ENCODE data around the gene LRMDA. TPM values are rescaled to one million over a fixed set of nuclear protein-coding genes. Genes with fewer than 3 reads are reported as not detected.

The LRMDA gene
- total RNA-seq, 1 experiment from 2014 or later: 4.8 TPM

DNA sequence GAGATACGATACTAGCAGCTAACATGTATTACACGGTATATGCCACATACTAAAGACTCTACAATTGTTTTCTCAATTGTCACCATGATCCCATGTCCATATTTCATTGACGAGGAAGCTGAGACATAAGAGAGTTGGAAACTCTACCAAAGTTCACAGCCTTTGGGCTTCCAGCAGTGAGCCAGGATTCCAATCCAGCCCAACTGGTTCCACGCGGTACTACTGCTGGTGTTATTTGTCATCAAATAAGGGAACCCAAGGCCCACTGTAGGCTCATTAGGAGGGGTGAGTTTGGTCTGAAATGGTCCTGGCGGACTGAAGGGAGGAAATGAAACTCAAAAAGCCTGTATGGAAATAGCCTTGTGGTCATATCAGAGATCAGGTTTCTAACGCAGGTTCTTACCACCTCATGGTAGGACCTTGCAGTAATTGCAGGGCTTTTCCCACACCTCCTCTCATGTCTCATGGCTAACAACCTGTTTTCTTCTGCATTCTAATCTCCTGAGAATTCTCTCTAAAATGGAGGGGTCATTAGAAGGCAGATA is 814.6 kb downstream of the LRMDA start:
- H3K4me2 ChIP-seq (ENCODE audit: low read length): no peak overlapping the region
- no peak overlapping the region for H3K27ac ChIP-seq (ENCODE audit: low read depth, low read length)
- intact Hi-C loops (cut with micrococcal nuclease): no loop called here
- no peaks in the 10 kb centered on the region for H3K4me1 ChIP-seq (ENCODE audit: control insufficient read depth in 1 of 2, insufficient read depth in 2 of 2, low read length in 2 of 2)
- RAD21 ChIA-PET (ENCODE audit: low non-redundant PET in 1 of 2, low total read pairs in 2 of 2, uncharacterized antibody in 2 of 2, unreplicated experiment in 2 of 2): no interaction called here
- no peaks in the 10 kb centered on the region for H3K79me2 ChIP-seq (ENCODE audit: insufficient read depth, low read length)
- H2AFZ ChIP-seq (ENCODE audit: low read depth, low read length, poor library complexity, severe bottlenecking): no peak overlapping the region
- no peak overlapping the region for H3K9ac ChIP-seq (ENCODE audit: low read length)
- H3K27me3 ChIP-seq (ENCODE audit: insufficient read depth, low read length): peaks cover 5% of the 10 kb centered on the region; the same call in 1 of the 2 replicates
- DNase-seq (ENCODE audit: low read depth, low spot score): no peak
- BruUV-seq (replicated peaks): no TSS peak
- CTCF ChIA-PET: no interaction called here
- H3K36me3 ChIP-seq (ENCODE audit: control insufficient read depth in 1 of 2, insufficient read depth in 2 of 2, low read length in 2 of 2): no peaks in the 10 kb centered on the region
- no peaks in the 10 kb centered on the region for H4K20me1 ChIP-seq (ENCODE audit: insufficient read depth)
- no peak overlapping the region for H3K4me3 ChIP-seq (replicated peaks in 1 of 2; ENCODE audit: low read depth in 1 of 2, low read length in 2 of 2)
- H3K9me3 ChIP-seq (ENCODE audit: control insufficient read depth in 1 of 2, insufficient read depth in 1 of 2, low read depth in 1 of 2, low read length in 2 of 2): no peaks in the 10 kb centered on the region
- H3K9me2 ChIP-seq (ENCODE audit: insufficient read depth): no peaks in the 10 kb centered on the region
- POLR2A ChIA-PET: no interaction called here
- ATAC-seq: no peak
- TF ChIP-seq SIN3A (IDR thresholded peaks at IDR 0.05; ENCODE audit: low read depth) (no peak), FOSL1 (IDR thresholded peaks at IDR 0.05; ENCODE audit: low read depth) (no peak), EZH2 (IDR thresholded peaks at IDR 0.05) (no peak), TCF7L2 (IDR thresholded peaks at IDR 0.05; ENCODE audit: borderline replicate concordance, extremely low read depth, insufficient read depth, insufficient read length) (no peak), EZH2phosphoT487 (IDR thresholded peaks at IDR 0.05; ENCODE audit: borderline replicate concordance) (no peak), JUND (IDR thresholded peaks at IDR 0.05) (no peak), ELF1 (IDR thresholded peaks at IDR 0.05; ENCODE audit: borderline replicate concordance, low read depth) (no peak), ZFX (IDR thresholded peaks at IDR 0.05) (no peak), POLR2A (IDR thresholded peaks at IDR 0.05; ENCODE audit: borderline replicate concordance, extremely low read depth, insufficient read depth, insufficient read length) (no peak), SP1 (IDR thresholded peaks at IDR 0.05; ENCODE audit: low read depth) (no peak), SRF (IDR thresholded peaks at IDR 0.05; ENCODE audit: low read depth) (no peak), RAD21 (IDR thresholded peaks at IDR 0.05; ENCODE audit: low read depth) (no peak), POLR2AphosphoS5 (IDR thresholded peaks at IDR 0.05; ENCODE audit: low read depth, low read length) (no peak), EGR1 (IDR thresholded peaks at IDR 0.05; ENCODE audit: low read depth) (no peak), CBX3 (IDR thresholded peaks at IDR 0.05; ENCODE audit: low read depth) (no peak)
- TF ChIP-seq, protein P1, sequence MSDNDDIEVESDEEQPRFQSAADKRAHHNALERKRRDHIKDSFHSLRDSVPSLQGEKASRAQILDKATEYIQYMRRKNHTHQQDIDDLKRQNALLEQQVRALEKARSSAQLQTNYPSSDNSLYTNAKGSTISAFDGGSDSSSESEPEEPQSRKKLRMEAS (IDR thresholded peaks at IDR 0.05): no peak
- TF ChIP-seq, protein P2, sequence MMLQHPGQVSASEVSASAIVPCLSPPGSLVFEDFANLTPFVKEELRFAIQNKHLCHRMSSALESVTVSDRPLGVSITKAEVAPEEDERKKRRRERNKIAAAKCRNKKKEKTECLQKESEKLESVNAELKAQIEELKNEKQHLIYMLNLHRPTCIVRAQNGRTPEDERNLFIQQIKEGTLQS (IDR thresholded peaks at IDR 0.05): no peak
- TF ChIP-seq, protein P3, sequence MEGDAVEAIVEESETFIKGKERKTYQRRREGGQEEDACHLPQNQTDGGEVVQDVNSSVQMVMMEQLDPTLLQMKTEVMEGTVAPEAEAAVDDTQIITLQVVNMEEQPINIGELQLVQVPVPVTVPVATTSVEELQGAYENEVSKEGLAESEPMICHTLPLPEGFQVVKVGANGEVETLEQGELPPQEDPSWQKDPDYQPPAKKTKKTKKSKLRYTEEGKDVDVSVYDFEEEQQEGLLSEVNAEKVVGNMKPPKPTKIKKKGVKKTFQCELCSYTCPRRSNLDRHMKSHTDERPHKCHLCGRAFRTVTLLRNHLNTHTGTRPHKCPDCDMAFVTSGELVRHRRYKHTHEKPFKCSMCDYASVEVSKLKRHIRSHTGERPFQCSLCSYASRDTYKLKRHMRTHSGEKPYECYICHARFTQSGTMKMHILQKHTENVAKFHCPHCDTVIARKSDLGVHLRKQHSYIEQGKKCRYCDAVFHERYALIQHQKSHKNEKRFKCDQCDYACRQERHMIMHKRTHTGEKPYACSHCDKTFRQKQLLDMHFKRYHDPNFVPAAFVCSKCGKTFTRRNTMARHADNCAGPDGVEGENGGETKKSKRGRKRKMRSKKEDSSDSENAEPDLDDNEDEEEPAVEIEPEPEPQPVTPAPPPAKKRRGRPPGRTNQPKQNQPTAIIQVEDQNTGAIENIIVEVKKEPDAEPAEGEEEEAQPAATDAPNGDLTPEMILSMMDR (IDR thresholded peaks at IDR 0.05 in 2 of 3, conservative IDR thresholded peaks at IDR 0.05 in 1 of 3; ENCODE audit: borderline replicate concordance in 1 of 3, insufficient read depth in 1 of 3, low read depth in 2 of 3, low read length in 2 of 3): no peak
- TF ChIP-seq, protein P4, sequence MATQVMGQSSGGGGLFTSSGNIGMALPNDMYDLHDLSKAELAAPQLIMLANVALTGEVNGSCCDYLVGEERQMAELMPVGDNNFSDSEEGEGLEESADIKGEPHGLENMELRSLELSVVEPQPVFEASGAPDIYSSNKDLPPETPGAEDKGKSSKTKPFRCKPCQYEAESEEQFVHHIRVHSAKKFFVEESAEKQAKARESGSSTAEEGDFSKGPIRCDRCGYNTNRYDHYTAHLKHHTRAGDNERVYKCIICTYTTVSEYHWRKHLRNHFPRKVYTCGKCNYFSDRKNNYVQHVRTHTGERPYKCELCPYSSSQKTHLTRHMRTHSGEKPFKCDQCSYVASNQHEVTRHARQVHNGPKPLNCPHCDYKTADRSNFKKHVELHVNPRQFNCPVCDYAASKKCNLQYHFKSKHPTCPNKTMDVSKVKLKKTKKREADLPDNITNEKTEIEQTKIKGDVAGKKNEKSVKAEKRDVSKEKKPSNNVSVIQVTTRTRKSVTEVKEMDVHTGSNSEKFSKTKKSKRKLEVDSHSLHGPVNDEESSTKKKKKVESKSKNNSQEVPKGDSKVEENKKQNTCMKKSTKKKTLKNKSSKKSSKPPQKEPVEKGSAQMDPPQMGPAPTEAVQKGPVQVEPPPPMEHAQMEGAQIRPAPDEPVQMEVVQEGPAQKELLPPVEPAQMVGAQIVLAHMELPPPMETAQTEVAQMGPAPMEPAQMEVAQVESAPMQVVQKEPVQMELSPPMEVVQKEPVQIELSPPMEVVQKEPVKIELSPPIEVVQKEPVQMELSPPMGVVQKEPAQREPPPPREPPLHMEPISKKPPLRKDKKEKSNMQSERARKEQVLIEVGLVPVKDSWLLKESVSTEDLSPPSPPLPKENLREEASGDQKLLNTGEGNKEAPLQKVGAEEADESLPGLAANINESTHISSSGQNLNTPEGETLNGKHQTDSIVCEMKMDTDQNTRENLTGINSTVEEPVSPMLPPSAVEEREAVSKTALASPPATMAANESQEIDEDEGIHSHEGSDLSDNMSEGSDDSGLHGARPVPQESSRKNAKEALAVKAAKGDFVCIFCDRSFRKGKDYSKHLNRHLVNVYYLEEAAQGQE (IDR thresholded peaks at IDR 0.05; ENCODE audit: low read depth): no peak
- TF ChIP-seq, protein P5, sequence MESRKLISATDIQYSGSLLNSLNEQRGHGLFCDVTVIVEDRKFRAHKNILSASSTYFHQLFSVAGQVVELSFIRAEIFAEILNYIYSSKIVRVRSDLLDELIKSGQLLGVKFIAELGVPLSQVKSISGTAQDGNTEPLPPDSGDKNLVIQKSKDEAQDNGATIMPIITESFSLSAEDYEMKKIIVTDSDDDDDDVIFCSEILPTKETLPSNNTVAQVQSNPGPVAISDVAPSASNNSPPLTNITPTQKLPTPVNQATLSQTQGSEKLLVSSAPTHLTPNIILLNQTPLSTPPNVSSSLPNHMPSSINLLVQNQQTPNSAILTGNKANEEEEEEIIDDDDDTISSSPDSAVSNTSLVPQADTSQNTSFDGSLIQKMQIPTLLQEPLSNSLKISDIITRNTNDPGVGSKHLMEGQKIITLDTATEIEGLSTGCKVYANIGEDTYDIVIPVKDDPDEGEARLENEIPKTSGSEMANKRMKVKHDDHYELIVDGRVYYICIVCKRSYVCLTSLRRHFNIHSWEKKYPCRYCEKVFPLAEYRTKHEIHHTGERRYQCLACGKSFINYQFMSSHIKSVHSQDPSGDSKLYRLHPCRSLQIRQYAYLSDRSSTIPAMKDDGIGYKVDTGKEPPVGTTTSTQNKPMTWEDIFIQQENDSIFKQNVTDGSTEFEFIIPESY (IDR thresholded peaks at IDR 0.05; ENCODE audit: extremely low read depth, insufficient replicate concordance, low read length): no peak

Measured in HCT116 (cell line).